DOHH2 (cell line): ENCODE results near the gene HNRNPR.
"Not testable (repeated sequence)": the region's sequence is repeated elsewhere in the genome, so short reads cannot be mapped to it uniquely, and the experiment has no call there.

Source experiments
- H3F3A ChIP-seq: fragments of 200-600 bp; sonication (generic), shearing (Covaris generic); 2 replicates; pipeline ENCODE4 v1.6.0; 2016; ENCODE audit warnings: antibody characterized with exemption, mild to moderate bottlenecking; ENCODE audit not compliant: control insufficient read depth, insufficient read depth
- H3K27ac ChIP-seq: fragments of 200-600 bp; sonication (generic); 2 replicates; pipeline ENCODE4 v1.5.1; 2014; ENCODE audit warnings: low read depth, mild to moderate bottlenecking, low read length, moderate library complexity
- H3K27me3 ChIP-seq: fragments of 200-600 bp; sonication (generic); 2 replicates; pipeline ENCODE4 v1.6.1; 2014; ENCODE audit warnings: mild to moderate bottlenecking, low read length, mixed read lengths; ENCODE audit not compliant: control insufficient read depth
- H3K36me3 ChIP-seq: fragments of 200-600 bp; sonication (generic); 2 replicates; pipeline ENCODE4 v1.6.1; 2014; ENCODE audit warnings: mild to moderate bottlenecking, low read length, moderate library complexity, mixed read lengths; ENCODE audit not compliant: control insufficient read depth
- H3K4me1 ChIP-seq: fragments of 200-600 bp; sonication (generic); 2 replicates; pipeline ENCODE4 v1.6.1; 2014; ENCODE audit warnings: mild to moderate bottlenecking, low read length, mixed read lengths; ENCODE audit not compliant: control insufficient read depth
- H3K4me2 ChIP-seq: fragments of 200-600 bp; sonication (generic); 2 replicates; pipeline ENCODE4 v1.6.0; 2014; ENCODE audit warnings: mild to moderate bottlenecking, low read length, moderate library complexity
- H3K4me3 ChIP-seq: fragments of 200-600 bp; sonication (generic); 2 replicates; pipeline ENCODE4 v1.5.1; 2014; ENCODE audit warnings: mild to moderate bottlenecking, low read length, mixed read lengths
- H3K79me2 ChIP-seq: fragments of 200-600 bp; sonication (generic); 2 replicates; pipeline ENCODE4 v1.6.1; 2014; ENCODE audit warnings: mild to moderate bottlenecking, low read length, mixed read lengths; ENCODE audit not compliant: control insufficient read depth
- H3K9me2 ChIP-seq: fragments of 200-600 bp; sonication (generic); replicated peaks from 2 replicates; pipeline ENCODE4 v1.6.1; 2014; ENCODE audit warnings: mild to moderate bottlenecking, low read length, mixed read lengths; ENCODE audit not compliant: control insufficient read depth
- H3K9me3 ChIP-seq: fragments of 200-600 bp; sonication (generic); 2 replicates; pipeline ENCODE4 v1.6.1; 2014; ENCODE audit warnings: antibody characterized with exemption, low read length, mixed read lengths; ENCODE audit not compliant: control insufficient read depth, insufficient read depth
- H4K20me1 ChIP-seq: fragments of 200-600 bp; sonication (generic); 2 replicates; pipeline ENCODE4 v1.6.0; 2014; ENCODE audit warnings: low read depth, mild to moderate bottlenecking, antibody characterized with exemption, low read length, moderate library complexity; ENCODE audit not compliant: control insufficient read depth, insufficient read depth
- CTCF ChIP-seq: fragments of 200-600 bp; sonication (generic); IDR thresholded peaks from one replicate; pipeline ENCODE4 v1.5.1; 2014; ENCODE audit warnings: antibody characterized with exemption, mild to moderate bottlenecking, low read depth, low read length; ENCODE audit not compliant: poor library complexity, severe bottlenecking
- EZH2phosphoT487 ChIP-seq: fragments of 200-600 bp; sonication (generic); IDR thresholded peaks from 2 replicates; pipeline ENCODE4 v1.6.1; 2017; ENCODE audit warnings: borderline replicate concordance, mild to moderate bottlenecking, antibody characterized with exemption, low read length, moderate library complexity, mixed read lengths

The HNRNPR gene

GRCh38 chr1:23380719-23381118, 36.6 kb upstream of the HNRNPR start:
- no peaks in the 10 kb centered on the region for H4K20me1 ChIP-seq
- peaks cover 3% of the 10 kb centered on the region; the same call in 1 of the 2 replicates for H3F3A ChIP-seq
- no peaks in the 10 kb centered on the region for H3K36me3 ChIP-seq
- H3K27ac ChIP-seq = no peak overlapping the region
- H3K4me3 ChIP-seq = no peak overlapping the region
- no peaks in the 10 kb centered on the region for H3K79me2 ChIP-seq
- H3K4me1 ChIP-seq = peaks cover 17% of the 10 kb centered on the region
- H3K9me3 ChIP-seq = no peaks in the 10 kb centered on the region
- H3K4me2 ChIP-seq = no peak overlapping the region
- H3K9me2 ChIP-seq = no peaks in the 10 kb centered on the region
- TF ChIP-seq CTCF (no peak), EZH2phosphoT487 (no peak)
- peaks cover 20% of the 10 kb centered on the region for H3K27me3 ChIP-seq

GRCh38 chr1:23380236-23380635, 36.2 kb upstream of the HNRNPR start:
- not testable (repeated sequence) for H3K4me2 ChIP-seq, H3K4me3 ChIP-seq, H3K36me3 ChIP-seq, H3K9me3 ChIP-seq, H3K27ac ChIP-seq, H3K79me2 ChIP-seq, H3K9me2 ChIP-seq, H3F3A ChIP-seq, H4K20me1 ChIP-seq
- Histone ChIP-seq H3K4me1 (peaks cover 17% of the 10 kb centered on the region), H3K27me3 (peaks cover 20% of the 10 kb centered on the region)

GRCh38 chr1:23376890-23377811, 33.1 kb upstream of the HNRNPR start:
- Histone ChIP-seq H4K20me1 (0 out of 2 replicates have a peak, but pooled peaks cover 3% of the 10 kb centered on the region), H3K4me3 (no peak overlapping the region), H3K36me3 (no peaks in the 10 kb centered on the region), H3K4me2 (no peak overlapping the region), H3K4me1 (peaks cover 5% of the 10 kb centered on the region; the same call in 1 of the 2 replicates), H3K9me2 (no peaks in the 10 kb centered on the region), H3K27me3 (peaks cover 17% of the 10 kb centered on the region), H3K79me2 (no peaks in the 10 kb centered on the region), H3K9me3 (no peaks in the 10 kb centered on the region), H3K27ac (no peak overlapping the region), H3F3A (peaks cover 8% of the 10 kb centered on the region)
- no peak for TF ChIP-seq EZH2phosphoT487
- TF ChIP-seq CTCF = no peak

- H3K27me3 ChIP-seq, H4K20me1 ChIP-seq, H3K9me3 ChIP-seq, H3K36me3 ChIP-seq, H3K27ac ChIP-seq, H3K4me3 ChIP-seq, H3K9me2 ChIP-seq, H3K4me2 ChIP-seq, H3F3A ChIP-seq: not testable (repeated sequence)
- Histone ChIP-seq H3K79me2 (peaks cover 15% of the 10 kb centered on the region), H3K4me1 (peaks cover 17% of the 10 kb centered on the region)
These were observed 30.1 kb upstream of the HNRNPR start for GRCh38 chr1:23374079-23374735.
